NB4 (cell line): ENCODE data around the gene TM4SF18.

Experiments
- DNase-seq: peaks from one replicate; pipeline ENCODE4 v3.0.0; 2010; ENCODE audit warnings: low read depth
- H3K4me3 ChIP-seq: one replicate; pipeline ENCODE4 v1.5.1; 2011; ENCODE audit warnings: mild to moderate bottlenecking, low read depth, low read length, moderate library complexity
- CTCF ChIP-seq: IDR thresholded peaks from one replicate; pipeline ENCODE4 v1.5.1; 2012; ENCODE audit warnings: low read depth, low read length
- MAX ChIP-seq: IDR thresholded peaks from 2 replicates; pipeline ENCODE4 v1.6.1; 2011; ENCODE audit warnings: low read depth, low read length
- MYC ChIP-seq: IDR thresholded peaks from 2 replicates; pipeline ENCODE4 v1.6.1; 2011; ENCODE audit warnings: low read depth, low read length
- POLR2A ChIP-seq: IDR thresholded peaks from 2 replicates; pipeline ENCODE4 v1.6.1; 2011; ENCODE audit warnings: mild to moderate bottlenecking; ENCODE audit not compliant: insufficient read length; ENCODE audit errors: extremely low read depth

TM4SF18 gene

GRCh38 chr3:149307435-149307783, 26.0 kb downstream of the TM4SF18 start:
- TF ChIP-seq MAX = no peak
- TF ChIP-seq MYC = no peak
- no peak for TF ChIP-seq CTCF
- no peak for TF ChIP-seq POLR2A
- DNase-seq = peak; percentile 87
- no peak overlapping the region for H3K4me3 ChIP-seq

- TF ChIP-seq MAX = no peak
- TF ChIP-seq CTCF = no peak
- no peak for TF ChIP-seq MYC
- TF ChIP-seq POLR2A = no peak
- DNase-seq = peak; percentile 62
Measured at GRCh38 chr3:149306751-149307434, 26.5 kb downstream of the TM4SF18 start.

GRCh38 chr3:149305376-149305775, 28.1 kb downstream of the TM4SF18 start:
- no peak for DNase-seq
- H3K4me3 ChIP-seq = no peak overlapping the region
- TF ChIP-seq CTCF (no peak), MYC (no peak), MAX (no peak), POLR2A (no peak)

More at GRCh38 chr3:149306751-149307434, 26.5 kb downstream of the TM4SF18 start:
- H3K4me3 ChIP-seq = no peak overlapping the region

GRCh38 chr3:149299938-149300801, 33.3 kb downstream of the TM4SF18 start:
- peak; percentile 35 for TF ChIP-seq MAX
- TF ChIP-seq CTCF = no peak
- peak; percentile 92 for DNase-seq
- peak overlapping the region; percentile 4 for H3K4me3 ChIP-seq

- no peak overlapping the region for H3K4me3 ChIP-seq
- no peak for TF ChIP-seq CTCF
- TF ChIP-seq POLR2A = no peak
- no peak for TF ChIP-seq MYC
- TF ChIP-seq MAX = no peak
- no peak for DNase-seq
Measured at GRCh38 chr3:149296972-149297371, 36.5 kb downstream of the TM4SF18 start.
